Cortex of kidney (tissue), 1 donor: Measurements from ENCODE around the gene DLK1.

Experiments
- DNase-seq: peaks from one replicate; lab custom pipeline; 2025; lab: John Stamatoyannopoulos, UW

DLK1 gene

DNA sequence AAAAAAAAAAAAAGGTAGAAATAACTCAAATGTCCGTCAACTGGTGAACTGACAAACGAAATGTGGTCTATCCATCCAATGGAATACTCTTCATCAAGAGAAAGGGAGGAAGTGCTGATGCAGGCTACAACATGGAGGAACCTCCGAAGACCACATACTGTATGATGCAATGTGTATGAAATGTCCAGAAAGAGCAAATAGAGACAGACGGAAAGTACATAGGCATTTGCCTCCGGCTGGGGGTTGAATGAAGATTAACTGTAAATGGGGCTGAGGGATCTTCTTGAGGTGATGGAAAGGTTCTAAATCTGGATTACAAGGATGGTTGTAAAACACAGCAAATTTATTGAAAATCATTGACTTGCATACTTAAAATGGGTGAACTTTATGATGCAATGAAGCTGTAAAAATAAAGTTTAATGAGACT, 35.4 kb downstream of the DLK1 start:
- DNase-seq = no peak

DNA sequence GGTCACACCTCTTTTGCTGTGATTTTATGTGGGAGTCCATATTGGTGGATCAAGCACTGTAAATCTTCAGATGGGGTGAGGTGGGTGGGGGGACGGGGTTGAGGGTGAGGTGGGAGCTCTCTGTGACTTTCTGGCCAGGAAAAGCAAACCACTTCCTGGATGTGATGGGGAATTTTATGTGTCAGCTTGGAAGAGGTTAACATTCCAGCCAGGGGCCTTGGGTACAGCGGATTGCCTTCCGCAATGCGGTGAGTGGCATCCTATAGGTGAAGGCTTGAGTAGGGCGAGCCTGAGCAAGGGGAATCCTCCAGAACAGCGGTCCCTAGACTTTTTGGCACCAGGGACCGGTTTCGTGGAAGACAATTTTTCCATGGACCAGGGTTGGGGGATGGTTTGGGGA, 36.2 kb downstream of the DLK1 start:
- no peak for DNase-seq

DNA sequence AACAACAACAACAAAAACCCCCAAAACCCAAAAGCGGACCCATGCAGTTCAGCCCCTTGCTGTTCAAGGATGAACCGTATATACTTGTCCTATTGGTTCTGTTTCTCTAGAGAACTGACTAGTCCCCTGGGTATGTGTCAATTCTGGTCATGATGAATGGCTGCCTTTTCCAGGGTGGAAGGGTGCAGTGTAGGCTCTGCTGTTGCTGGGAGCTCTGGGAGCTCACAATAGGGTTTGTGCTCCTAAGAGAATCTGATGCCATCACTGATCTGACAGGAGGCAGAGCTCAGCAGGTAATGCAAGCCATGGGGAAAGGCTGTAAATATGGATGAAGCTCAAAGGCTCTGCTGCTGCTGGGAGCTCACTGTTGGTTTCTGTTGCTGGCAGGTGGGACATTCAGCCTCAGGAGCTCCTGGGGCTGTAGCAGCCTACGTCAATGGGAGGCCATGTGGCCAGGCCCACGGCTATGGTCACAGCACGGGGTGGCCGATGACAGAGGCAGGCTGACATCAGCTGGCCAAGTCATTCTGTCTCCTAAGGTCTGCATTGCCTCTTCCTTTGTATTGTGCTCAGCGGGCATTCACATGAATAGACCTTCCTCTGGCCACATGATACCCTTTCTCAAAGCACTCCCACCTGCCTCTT, 37.9 kb downstream of the DLK1 start:
- DNase-seq = no peak

DNA sequence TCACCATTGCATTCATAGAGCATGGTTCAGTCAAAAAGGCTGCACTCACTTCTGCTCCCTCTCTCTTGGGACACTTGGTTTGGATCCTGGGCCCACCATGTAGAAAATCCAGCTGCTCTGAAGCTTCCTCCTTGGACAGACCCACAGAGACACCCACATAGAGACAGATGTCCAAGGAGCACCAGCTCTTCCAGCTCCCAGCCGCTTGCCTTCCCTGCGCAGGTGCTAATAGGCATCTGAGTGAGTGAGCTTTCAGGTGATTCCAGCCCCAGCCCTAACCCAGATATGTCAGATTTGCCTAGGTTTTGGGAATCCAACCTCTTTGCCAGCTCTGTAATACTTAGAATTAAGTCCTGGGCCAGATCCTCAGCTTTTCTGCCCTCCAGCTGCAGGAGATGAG, 38.6 kb downstream of the DLK1 start:
- DNase-seq = no peak

DNA sequence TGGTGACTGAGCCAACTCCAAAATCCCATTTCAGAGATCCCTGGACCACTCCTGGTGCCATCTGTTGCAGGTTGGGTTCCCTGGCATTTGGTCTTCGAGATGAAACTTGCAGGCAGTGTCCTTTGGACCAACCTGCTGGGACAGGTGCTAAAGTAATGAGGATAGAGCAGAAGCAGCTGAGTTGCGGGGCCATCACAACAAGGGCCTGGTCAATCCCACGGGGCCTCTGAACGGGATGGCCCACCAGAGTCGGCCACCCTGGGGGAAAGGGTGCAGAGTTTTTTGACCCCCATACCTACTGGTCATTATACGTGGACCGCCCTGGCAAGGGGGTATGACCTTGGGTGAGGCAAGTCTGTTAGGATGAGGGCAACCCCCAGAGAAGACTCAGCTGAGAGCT, 39.3 kb downstream of the DLK1 start:
- no peak for DNase-seq

DNA sequence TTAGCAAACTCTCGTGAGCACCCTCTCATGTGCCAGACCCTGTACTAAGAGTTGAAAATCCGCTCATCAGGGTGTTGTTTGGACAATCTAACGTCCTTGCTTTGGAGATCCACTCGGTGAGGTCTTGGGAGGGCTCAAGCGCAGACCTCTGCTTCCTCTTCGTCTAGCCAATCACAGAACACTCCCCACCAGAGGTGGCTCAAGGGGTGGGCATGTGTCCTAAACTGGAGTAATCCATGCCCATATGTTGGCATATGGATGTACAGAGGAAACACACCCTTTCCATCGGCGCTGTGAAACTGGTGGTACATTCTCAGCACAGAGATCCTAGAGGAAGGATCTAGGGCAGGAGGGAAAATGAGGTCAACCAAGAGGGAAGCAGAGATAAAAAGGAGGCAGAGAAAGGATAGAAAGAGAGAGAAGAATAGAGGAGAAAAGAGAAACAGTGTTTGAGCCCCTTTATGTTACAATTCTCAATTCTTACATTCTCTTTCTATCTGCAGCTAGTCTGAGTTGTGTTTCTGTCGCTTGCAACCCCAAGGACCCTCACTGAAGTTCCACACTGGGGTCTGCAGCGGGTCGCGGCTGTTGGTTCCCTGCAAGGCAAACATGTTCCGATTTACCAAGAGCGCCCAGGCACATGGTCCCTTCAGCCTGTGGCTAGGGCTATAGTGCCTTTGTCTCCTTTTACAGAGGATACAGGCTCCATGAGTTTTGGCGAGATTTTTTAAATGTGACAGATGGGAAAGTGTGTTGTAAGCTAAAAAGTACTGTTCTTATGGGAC, 40.5 kb downstream of the DLK1 start:
- DNase-seq = no peak

DNA sequence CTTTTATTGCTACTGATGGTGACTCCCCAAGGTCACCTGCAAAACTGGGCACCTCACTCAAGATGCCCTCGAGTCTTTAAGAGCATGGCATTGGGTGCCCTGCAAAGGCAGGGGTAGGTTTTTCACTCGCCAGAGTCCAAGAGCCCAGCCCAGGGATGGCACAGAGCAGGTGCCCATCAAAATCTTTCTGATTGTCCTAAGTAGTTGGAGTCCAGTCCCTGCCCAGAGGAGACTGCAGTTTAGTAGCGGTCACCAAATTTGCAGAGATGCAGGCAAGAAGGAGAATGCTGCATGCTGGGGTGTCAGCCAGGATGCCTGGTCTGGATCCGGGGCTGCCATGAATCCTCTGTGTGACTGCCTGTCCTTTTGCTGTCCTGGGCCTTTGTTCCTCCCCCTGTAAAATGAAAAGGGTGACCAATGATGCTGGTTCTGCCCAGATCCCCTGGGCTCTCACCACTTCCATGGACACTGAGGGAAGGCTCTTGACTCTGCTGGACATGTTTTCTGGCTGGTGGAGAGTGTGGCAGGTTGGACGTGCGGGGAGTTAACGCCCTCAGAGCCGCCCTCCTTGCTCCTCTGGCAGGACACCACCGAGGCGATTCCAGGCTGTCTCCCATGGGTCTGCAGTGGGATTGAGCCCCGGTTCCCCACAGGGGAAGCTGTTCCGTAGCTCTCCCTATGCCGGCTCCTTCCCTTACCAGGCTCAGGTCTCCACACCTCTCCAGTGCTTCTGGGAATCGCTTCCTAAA, 41.3 kb downstream of the DLK1 start:
- no peak for DNase-seq

DNA sequence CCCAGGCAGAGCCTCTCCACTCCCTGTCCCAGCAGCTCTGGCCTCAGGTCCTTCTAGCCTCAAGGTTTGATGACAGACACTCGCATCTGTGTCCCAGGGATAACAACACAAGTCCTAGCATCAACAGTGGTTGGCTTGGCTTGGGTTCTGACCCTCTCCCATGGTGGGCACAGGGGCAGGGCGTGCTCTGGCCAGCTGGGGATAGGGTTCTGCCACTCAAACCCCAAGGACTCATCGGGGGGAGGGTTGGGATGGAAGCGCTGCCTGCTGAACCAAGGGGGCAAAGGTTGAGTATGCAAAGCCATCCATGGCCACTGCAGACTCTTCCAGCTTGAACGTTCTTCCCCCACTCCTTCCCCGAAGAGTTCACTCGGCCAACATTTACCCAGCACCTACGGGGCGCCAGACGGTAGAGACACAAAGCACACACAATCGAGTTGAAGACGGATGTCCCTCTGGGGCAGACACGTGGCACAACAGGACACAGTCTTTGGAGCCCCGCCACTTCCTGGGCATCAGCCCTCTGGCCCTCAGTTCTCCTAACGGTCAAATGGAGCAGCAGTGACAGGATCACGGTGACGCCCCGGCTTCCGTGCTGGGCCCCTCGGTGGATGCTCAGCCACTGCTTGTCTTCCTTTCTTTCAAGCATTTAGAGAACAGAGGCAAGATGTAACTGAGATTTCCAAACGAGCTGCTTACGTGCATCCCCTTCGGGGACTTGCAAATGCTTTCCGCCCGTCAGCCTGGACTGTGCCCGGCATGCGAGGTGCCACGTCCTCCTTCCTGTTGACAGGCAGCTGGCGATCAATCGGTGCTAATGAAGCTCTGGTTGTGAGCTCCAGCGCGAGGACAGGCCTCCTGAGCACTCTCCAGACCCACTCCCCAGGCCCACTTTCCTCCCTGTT, 42.6 kb downstream of the DLK1 start:
- no peak for DNase-seq

DNA sequence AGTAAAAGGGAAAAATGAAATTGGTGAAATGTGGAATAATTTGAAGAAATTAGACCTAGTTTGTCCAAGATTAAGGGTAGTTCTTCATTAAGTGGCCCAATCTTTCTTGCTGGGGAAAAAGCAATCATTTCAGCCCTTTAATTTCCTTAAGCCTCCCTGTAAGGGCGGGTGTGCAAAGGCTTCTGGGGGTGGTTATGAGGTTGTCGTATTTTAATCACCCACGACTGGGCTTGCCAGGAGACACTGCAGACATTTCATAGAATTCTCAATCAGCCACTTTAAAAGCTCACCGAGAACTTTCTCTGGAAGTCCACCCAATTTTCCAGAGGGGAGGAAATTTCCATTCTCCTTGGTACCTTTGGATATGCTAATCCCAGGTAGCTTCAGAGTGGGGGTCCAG, 43.4 kb downstream of the DLK1 start:
- no peak for DNase-seq

DNA sequence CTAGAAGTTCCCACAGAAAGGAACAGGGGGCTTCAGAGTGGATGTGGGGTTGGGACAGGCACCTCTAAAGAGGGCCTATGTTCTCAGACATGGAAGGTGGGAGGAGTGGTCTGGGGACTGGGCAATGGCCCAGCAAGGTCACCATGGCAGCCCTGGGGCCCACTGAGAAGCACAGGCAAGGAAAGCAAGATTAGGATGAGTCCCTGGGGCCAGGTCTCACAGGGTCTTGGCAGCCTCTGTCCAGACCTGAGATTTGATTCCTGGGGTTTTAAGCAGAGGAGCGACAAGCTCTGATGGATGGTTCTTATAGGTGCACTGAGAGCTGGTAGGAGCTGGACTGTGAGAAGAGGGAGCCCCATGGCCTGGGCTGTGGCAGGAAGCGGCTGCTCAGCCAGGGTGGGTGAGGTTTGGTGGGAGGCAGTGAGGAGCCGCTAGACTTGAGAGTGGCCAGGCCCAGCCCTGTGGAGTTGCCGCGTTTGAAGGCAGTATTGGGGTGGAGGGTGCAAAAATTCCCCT, 44.0 kb downstream of the DLK1 start:
- DNase-seq = no peak

DNA sequence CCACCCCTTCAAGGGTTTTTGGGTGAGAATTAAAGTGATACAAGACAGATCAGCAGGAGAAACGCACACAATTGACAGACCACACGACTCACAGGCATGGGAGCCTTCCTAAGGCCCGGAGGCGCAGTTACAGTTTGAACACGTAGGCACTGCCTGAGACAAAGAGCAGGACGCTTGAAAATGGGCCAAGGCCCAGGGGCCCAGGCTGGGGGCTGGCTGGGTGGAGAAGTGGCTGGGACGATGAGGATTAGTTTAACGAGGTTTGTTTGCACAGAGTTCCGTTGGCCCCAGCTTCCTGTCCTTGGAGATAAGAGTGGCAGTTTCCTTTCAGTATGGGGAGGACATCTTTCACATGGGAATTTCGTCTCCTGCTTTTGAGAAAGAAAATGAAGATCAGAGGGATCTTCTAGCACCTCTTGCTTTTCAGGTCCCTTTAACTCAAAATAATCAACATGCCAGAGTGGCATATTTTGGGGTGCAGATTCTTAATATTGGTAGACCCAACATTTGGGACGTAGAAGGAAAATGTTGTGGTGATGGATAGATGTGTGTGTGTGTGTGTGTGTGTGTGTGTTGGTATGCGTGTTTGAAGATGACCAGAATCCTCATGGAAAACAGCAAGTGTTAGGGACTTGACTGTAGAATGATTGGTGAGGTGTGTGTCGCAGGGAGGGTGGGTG, 44.6 kb downstream of the DLK1 start:
- no peak for DNase-seq

DNA sequence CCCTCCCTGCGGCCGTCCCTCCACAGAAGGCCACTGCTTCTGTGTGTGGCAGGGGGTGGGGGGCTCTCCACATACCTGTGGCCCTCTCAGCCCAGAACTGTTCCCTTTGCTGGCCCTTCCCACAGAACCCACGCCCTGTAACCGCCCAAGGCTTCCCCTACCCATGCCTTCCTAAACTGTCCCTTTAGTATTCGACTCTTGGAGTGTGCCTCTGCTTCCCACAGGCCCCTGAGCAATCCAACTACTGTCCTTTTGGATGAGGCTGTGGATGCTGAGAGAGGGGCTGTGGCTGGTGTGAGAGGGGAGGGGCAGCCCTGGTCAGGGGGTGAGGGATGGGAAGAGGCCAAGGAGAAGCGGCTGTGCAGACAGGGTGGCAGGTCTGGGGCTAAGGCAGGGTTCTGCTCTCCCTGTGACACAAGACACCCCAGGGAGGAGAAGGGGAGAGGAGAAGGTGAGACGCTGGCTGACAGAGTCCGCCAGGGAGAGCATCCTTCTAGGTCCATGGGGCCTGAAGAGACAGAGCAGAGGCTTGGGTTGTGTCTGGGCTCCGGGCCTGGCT, 46.0 kb downstream of the DLK1 start:
- no peak for DNase-seq

DNA sequence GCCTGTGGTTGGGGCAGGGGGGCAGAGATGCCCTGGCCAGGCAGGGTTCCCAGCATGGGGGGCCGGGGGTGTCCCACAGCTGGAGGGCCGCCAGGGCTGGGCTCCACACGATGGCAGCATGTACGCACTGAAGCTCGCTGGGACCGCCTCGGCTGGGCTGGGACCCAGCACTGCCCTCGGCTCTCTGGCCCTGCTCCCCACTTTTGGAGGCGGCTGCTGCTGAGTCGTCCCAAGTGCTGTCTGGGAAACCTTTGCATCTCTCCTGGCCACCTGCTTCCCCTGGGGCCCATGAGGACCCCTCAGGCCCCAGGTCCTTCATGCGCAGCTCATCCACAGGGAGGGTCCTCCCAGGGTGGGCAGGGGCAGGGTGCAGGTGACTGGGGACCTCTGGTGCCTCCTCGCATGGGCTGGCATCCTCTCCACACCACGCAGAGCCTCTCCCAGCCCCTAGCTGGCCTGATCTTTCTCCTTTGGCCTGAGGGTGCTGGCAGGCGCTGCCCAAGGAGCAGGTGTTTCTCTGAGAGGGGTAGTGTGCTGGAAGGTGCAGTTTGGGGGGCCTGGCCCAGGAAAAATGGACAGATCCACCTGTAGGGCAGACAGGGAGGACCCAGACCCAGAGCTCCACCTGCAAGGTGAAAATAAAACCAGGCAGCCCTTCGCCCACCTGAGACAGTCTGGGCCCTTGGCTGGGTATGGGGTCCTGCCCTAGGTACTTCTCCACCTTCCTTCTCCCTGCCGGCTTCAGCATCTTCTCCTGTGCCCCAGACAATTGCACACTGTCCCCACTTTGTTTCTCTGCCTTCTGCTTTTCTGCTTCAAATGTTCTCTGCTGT, 46.9 kb downstream of the DLK1 start:
- no peak for DNase-seq

DNA sequence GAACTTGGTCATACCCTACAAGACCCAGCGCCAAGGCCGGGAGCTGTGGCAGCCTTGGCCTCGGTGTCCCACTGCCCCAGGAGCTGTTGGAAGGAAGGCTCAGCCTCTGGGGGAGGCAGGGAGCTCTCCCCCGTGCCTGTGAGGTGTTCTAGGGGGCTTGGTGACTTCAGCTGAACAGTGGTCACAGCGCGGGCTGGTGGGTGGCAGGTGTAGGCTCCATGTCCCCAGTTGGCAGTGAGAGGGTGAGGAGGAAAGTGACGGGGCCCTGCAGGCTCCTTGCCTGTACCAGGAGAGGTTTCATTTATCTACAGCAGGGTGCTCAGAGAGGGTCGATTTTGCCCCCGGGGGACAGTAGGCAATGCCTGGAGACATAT, 47.5 kb downstream of the DLK1 start:
- DNase-seq = no peak

DNA sequence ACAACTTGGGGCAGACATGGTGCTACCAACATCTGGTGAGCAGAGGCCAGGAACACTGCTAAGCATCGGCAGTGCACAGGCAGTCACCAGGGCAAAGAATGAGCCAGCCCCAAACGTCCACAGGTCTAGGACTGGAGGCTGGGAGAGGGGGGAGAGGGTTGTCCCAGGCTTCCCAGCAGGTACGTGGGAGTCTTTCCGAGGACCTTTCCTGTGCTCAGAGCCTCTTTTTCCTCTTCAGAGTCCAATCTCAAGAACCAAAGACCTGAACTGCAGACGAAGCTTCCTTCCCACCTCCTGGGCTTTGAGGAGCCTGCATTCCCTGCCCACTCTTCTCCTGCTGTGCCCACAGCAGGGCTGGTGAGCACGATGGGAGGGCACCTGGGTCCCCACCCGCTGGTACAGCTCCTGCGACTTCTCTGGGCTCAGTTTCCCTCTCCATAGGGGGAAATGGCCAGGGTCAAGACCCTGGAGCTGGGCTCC, 48.7 kb downstream of the DLK1 start:
- no peak for DNase-seq

DNA sequence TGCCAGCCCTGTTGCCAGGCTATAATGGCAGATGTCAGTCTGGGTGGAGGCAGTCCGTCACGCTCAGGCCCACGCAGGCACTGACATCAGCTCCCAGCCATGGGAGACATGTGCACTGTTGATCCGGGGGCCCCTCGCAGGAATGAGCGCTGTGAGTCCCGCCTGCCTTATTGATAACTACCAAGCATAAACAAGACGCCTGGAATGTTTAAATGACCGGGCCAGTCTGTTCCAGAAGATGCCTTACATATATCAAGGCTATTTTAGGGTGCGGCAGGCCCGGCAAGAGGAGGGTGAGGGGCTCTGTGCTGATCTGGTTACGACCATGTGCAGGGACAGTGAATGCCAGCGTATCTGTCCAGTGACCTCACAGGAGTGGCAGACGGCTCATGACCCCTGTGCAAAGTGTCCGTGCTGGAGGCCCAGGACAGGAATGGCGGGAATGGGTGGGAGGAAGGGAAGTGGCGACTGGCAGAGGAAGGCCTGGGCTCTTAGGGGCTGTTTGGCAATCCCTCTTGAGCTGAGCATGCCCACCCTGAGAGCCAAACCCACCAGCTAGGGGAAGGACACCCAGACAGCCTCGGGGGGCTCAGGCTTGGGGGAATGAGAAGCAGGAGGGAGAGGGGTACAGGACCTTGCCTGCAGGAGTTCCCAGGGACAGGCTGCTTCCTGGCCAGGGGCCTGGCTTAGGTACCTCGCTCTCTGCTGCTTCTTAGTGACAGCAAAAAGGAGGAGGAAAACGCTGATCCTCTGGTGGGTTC, 49.3 kb downstream of the DLK1 start:
- DNase-seq = no peak

DNA sequence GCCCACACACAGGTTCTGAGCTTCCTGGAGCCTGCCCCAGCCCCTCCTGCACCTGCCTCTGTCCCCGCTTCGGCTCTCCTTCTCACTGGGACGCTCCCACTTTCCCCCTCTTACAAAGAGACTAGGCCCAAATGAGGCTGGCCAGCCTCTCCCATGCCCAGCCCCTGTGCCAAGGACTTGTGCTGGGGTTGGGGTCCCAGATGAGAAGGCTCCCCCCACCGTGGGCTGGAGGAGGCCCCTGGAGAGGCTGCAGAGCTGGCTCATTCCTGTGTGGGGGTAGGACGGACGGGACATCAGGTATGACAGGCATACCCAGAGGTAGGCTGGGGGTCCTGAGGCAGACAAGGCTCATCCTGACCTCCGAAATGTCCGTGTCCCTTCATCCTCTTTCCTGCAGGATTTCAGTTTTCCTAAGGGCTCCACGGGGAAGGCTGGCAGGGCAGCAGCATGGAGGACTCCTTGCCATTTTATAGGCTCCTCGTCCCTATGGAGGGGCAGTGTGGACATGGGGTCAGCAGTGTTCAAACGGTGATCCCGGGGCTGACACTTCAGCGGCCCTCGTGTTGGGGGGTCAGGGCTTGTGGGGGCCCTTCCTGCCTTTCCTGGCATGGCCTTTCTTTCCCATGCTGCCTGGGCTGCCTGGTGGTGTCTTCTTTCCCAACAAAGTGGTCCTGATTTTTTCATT, 50.1 kb downstream of the DLK1 start:
- DNase-seq = no peak

DNA sequence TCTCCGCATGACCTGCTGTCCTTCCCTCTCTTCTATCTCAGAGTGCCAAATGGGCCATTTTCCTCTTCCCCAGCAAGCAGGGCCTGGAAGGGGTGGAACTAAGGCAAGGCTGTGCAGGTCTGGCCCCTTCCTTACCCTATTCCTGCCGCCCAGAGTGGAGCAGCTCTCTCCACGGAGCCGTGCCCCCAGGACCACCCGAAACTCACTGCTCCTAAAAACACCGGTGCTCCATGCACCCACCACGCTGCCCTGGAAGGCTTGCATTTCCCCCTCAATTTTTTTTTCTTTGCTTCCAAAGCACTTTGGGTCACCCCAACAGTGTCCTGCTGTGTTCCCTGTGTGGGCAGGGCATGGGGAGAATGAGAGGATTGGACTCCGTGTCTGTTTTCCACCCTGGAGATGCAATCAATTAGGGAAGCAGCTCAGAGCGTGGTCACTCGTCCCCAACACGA, 50.7 kb downstream of the DLK1 start:
- DNase-seq = no peak
